Lung (tissue), 12 donors: ENCODE measurements around the gene TLX2. TPM values are rescaled to one million over a fixed set of nuclear protein-coding genes. Genes with fewer than 3 reads are reported as not detected.

Source experiments
- ATAC-seq: fragments of 200-7000 bp; cut with Tn5 transposase; one replicate; pipeline ENCODE4 v1.9.1; 2020; ENCODE audit warnings: moderate number of reproducible peaks; ENCODE audit not compliant: insufficient read depth, low FRiP score
- DNase-seq, 3 donors: peaks; one replicate each; pipeline ENCODE4 v3.0.0-alpha.2; 2013 to 2017
- H3K27ac ChIP-seq, 2 donors: one replicate each; pipeline ENCODE4 v1.5.1; 2013; ENCODE audit warnings: mild to moderate bottlenecking in 2 of 2, moderate library complexity in 2 of 2, control low read depth in 1 of 2, inconsistent platforms in 1 of 2, low read depth in 1 of 2, low read length in 1 of 2
- H3K27me3 ChIP-seq, 3 donors: one replicate each; pipeline ENCODE4 v1.5.1; 2013; ENCODE audit warnings: low read length in 2 of 3; ENCODE audit not compliant: control insufficient read depth in 3 of 3, insufficient read depth in 3 of 3
- H3K36me3 ChIP-seq, 4 donors: one replicate each; pipeline ENCODE4 v1.5.1; 2013; ENCODE audit warnings: low read length in 4 of 4, mild to moderate bottlenecking in 1 of 4, moderate library complexity in 1 of 4; ENCODE audit not compliant: control insufficient read depth in 4 of 4, insufficient read depth in 4 of 4
- H3K4me1 ChIP-seq, 5 donors: one replicate each; pipeline ENCODE4 v1.5.1; 2013; ENCODE audit warnings: low read length in 5 of 5, mild to moderate bottlenecking in 2 of 5, moderate library complexity in 1 of 5; ENCODE audit not compliant: control insufficient read depth in 5 of 5, insufficient read depth in 5 of 5
- H3K4me3 ChIP-seq: one replicate; pipeline ENCODE4 v1.5.1; 2013; ENCODE audit warnings: mild to moderate bottlenecking, control low read depth, moderate library complexity
- H3K9ac ChIP-seq, 2 donors: one replicate each; pipeline ENCODE4 v1.5.1; 2013; ENCODE audit warnings: low read length in 2 of 2, control low read depth in 1 of 2; ENCODE audit not compliant: insufficient read depth in 1 of 2
- H3K9me3 ChIP-seq, 4 donors: one replicate each; pipeline ENCODE4 v1.5.1; 2013; ENCODE audit warnings: low read length in 3 of 4, mild to moderate bottlenecking in 1 of 4, moderate library complexity in 1 of 4; ENCODE audit not compliant: control insufficient read depth in 4 of 4, insufficient read depth in 3 of 4
- WGBS, 2 donors: extraction: QIAGEN DNeasy Blood & Tissue Kit; methylation state at CpG; one replicate each; pipeline ENCODE4 v1.1.7; 2013; 5-methylcytosine and 5-hydroxymethylcytosine counted together
- polyA plus RNA-seq, 2 donors: library from polyadenylated mRNA; stranded (reverse); fragments of 200-250 nt; gene quantifications; one replicate each; pipeline ENCODE4 v1.2.1, GENCODE V29; 2013
- total RNA-seq, 2 donors: library from RNA; depleted of rRNA in 1 of 2; stranded (reverse); fragments of >200 nt in 1 of 2; gene quantifications; one replicate each; pipeline ENCODE4 v1.2.1, GENCODE V29; 2014 to 2021
- TF ChIP-seq, protein P1 (sequence below): IDR thresholded peaks from 2 replicates; pipeline ENCODE4 v1.5.1; 2012; ENCODE audit warnings: mild to moderate bottlenecking; ENCODE audit errors: control extremely low read depth, extremely low read depth
- donor health status: control.
- donor health status: control.
- donor health status: Bipolar disorder and iron deficiency.
- donor health status: healthy.
- donor health status: DM: yes; HTN: yes; CAD: no.

Gene TLX2
- total and polyA plus RNA-seq, 4 donors, result 0.03 TPM; not detected in 3

- H3K4me3 ChIP-seq, result no peak overlapping the region
- DNase-seq, result no peak
Measured at GRCh38 chr2:74493546-74493945, 20.7 kb upstream of the TLX2 start.

GRCh38 chr2:74495440-74495839 is 18.8 kb upstream of the TLX2 start:
- peaks cover 0 to 21% (median 4%) of the 10 kb centered on the region in 5 donors for H3K4me1 ChIP-seq
- TF ChIP-seq, protein P1, sequence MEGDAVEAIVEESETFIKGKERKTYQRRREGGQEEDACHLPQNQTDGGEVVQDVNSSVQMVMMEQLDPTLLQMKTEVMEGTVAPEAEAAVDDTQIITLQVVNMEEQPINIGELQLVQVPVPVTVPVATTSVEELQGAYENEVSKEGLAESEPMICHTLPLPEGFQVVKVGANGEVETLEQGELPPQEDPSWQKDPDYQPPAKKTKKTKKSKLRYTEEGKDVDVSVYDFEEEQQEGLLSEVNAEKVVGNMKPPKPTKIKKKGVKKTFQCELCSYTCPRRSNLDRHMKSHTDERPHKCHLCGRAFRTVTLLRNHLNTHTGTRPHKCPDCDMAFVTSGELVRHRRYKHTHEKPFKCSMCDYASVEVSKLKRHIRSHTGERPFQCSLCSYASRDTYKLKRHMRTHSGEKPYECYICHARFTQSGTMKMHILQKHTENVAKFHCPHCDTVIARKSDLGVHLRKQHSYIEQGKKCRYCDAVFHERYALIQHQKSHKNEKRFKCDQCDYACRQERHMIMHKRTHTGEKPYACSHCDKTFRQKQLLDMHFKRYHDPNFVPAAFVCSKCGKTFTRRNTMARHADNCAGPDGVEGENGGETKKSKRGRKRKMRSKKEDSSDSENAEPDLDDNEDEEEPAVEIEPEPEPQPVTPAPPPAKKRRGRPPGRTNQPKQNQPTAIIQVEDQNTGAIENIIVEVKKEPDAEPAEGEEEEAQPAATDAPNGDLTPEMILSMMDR, result no peak
- 92 to 100% methylated on average over 1 of the region's 1 CpG for WGBS, 2 donors
- no peak overlapping the region for H3K27ac ChIP-seq
- peaks cover 0 to 43% (median 35%) of the 10 kb centered on the region in 3 donors for H3K27me3 ChIP-seq
- no peak overlapping the region for H3K4me3 ChIP-seq
- ATAC-seq, result no peak
- no peak for DNase-seq
- H3K36me3 ChIP-seq, result peaks cover 16 to 36% (median 26%) of the 10 kb centered on the region in 4 donors
- no peaks in the 10 kb centered on the region for H3K9me3 ChIP-seq
- no peak overlapping the region for H3K9ac ChIP-seq

More at GRCh38 chr2:74493546-74493945, 20.7 kb upstream of the TLX2 start:
- ATAC-seq, result no peak
- H3K27ac ChIP-seq, result no peak overlapping the region
- H3K4me1 ChIP-seq, result peaks cover 0 to 11% (median 4%) of the 10 kb centered on the region in 5 donors
- no peaks in the 10 kb centered on the region for H3K9me3 ChIP-seq
- peaks cover 0 to 26% (median 19%) of the 10 kb centered on the region in 3 donors for H3K27me3 ChIP-seq
- H3K36me3 ChIP-seq, result peaks cover 23 to 42% (median 34%) of the 10 kb centered on the region in 4 donors
- 95 to 96% methylated on average over 3 of the region's 3 CpGs for WGBS, 2 donors
- no peak overlapping the region for H3K9ac ChIP-seq
- TF ChIP-seq, protein P1, result no peak

DNA sequence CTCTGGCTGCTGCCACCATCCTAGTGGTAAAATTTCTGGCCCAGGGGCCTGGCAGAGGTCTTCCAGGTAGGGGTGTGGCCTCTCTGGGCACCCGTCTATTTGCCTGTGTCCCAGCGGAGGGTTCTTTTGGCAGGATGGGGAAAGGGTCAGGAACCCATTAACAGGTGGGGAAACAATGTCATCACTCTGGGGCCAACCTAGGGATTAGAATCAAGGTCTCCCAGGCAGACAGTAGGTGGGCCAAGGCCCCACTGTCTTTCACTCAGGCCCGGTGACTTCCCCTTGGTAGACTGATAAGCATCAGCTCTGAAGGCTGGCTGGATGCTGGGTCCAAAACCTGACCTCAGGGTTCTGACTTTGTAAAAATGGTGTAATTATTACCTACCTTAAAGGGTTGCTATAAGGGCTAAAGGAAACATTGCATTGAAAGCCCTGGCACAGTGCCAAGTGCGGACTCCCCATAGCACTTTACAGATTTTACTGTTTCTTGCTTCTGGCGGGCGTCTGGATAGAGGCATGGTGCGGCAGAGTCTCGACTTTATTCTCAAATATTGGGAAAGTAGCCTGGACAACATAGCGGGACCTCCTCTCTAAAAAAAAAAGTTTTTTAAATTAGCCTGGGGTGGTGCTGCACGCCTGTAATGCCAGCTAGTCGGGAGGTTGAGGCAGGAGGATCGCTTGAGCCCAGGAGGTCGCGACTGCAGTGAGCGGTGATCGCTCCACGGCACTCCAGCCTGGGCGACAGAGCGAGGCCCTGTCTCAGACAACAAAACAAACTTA is 17.1 kb upstream of the TLX2 start:
- TF ChIP-seq, protein P1, result no peak
- ATAC-seq (no peak), DNase-seq (peak in 2 of 3 donors; percentile 12 to 27)
- Histone ChIP-seq H3K9me3 (peaks cover 0 to 2% (median 0%) of the 10 kb centered on the region in 4 donors), H3K27ac (no peak overlapping the region), H3K9ac (no peak overlapping the region), H3K4me3 (no peak overlapping the region), H3K4me1 (peaks cover 0 to 22% (median 4%) of the 10 kb centered on the region in 5 donors), H3K36me3 (peaks cover under 1 to 19% (median 12%) of the 10 kb centered on the region in 4 donors), H3K27me3 (peaks cover 0 to 61% (median 52%) of the 10 kb centered on the region in 3 donors)
- 51 to 52% methylated on average over 19 of the region's 19 CpGs for WGBS, 2 donors
